DMS114 treated with DMSO at 0.1 percent for 48 hours (cell line): ENCODE data around the gene ORMDL3.
A peak's percentile ranks its signal among the peaks of the same experiment; 100 is the strongest.
"Not testable (repeated sequence)": the region's sequence is repeated elsewhere in the genome, so short reads cannot be mapped to it uniquely, and the experiment has no call there.

Experiments
- DNase-seq: peaks from one replicate; lab custom pipeline; 2025; ENCODE audit not compliant: unreplicated experiment; lab: John Stamatoyannopoulos, UW

Gene ORMDL3

DNA sequence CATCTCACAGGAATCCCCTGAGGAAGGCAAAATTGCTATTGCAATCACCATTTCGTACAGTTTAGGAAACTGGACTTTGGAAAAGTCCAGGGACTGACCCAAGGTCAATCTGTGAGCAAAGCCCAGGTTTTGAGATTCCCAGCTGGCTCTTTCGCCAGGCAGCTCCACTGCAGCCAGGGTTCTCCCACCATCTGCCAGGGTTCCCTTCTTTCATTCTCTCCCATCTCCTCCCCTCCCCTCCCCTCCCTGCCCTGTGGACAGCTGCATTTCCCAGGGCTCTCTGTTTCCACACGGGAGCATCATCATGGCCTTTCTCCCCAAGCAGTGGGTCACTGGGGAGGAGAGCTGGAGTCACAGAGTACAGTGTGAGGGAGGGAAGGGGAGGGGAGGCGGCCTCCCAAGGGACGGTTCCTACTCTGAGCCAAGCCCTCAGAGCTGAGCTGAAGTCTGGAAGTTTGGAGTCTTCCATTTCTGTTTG is 23.5 kb upstream of the ORMDL3 start:
- DNase-seq: no peak

DNA sequence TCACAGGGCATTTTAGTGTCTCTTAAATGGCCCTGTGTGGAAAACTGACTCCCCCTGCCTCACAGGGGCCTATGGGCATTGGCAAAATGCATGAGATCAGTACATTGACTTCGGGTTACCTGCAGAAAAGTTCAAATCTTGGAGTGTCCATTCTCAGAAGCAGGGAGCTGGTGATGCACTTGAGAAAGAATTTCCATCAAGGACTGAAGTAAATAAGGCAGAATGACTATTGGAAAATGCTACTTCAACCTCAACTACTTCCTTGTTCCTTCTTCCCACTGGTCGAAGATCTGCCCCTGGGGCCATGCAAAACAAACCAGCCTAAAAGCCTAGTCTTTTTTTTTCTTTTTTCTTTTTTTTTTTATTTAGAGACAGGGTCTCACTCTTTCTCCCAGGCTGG is 21.6 kb upstream of the ORMDL3 start:
- DNase-seq: no peak

DNA sequence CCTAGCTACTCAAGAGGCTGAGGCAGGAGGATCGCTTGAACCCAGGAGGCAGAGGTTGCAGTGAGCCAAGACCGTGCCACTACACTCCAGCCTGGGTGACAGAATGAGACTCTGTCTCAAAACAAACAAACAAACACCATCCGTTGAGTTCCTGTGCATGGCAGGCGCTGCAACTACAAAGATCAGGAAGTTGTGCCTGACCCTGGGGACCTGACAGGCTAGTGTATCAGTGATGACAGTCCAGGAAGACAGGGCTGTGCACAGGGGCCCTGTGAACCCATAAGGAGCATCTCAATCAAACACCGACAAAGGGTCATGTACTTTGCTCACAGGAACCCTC is 21.1 kb upstream of the ORMDL3 start:
- not testable (repeated sequence) for DNase-seq

DNA sequence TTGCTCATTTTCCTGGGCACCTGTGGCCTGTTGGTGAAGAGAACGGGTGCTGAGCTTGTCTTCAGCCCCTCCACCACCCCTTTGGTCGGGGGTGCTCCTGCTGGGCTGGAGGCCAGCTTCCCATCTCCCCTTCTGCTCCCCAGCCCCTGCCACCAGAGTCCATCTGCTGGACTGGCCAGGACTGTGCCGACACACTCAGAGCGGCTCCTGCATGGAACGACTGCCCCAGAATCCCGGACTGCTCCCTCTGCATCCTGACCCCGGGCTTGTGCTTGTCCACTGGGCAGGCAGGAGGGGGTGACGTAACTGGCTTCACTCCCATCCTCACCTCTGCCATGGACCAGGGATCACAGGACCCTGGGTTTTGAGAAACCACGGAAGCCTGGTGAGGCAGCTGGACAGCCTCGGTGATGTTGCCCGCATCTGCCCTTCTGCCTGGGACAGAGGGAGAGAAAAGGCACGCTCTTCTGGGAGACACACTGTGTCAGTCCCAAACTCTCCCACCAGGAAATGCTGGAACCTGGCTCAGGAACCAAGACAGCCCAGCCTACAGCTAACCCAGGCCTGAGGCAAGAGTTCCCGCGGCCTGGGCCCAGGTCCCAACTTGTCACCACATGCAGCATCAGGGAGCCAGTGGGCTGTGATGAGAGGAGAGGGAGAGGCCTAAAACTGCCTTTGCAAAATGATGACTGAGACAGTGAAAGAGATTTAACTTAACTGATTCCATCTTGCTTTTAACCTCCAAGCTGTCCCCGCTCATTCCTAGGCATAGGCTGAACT is 19.3 kb upstream of the ORMDL3 start:
- no peak for DNase-seq

DNA sequence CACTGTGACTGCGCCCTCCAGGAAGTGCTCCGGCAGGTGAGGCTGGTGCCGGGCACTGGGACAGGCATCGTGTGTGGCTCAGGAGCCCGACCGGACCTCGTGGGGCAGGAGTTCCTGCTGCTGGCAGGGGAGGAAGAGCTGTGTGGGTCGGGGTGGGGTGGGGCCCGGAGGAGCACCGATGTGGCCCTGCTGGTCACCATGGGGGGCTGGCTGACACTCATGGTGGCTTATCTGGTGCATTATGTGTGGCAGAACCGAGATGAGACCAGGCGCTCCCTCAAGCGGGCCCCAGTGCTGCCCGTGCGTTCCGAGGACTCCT is 17.0 kb upstream of the ORMDL3 start:
- no peak for DNase-seq

DNA sequence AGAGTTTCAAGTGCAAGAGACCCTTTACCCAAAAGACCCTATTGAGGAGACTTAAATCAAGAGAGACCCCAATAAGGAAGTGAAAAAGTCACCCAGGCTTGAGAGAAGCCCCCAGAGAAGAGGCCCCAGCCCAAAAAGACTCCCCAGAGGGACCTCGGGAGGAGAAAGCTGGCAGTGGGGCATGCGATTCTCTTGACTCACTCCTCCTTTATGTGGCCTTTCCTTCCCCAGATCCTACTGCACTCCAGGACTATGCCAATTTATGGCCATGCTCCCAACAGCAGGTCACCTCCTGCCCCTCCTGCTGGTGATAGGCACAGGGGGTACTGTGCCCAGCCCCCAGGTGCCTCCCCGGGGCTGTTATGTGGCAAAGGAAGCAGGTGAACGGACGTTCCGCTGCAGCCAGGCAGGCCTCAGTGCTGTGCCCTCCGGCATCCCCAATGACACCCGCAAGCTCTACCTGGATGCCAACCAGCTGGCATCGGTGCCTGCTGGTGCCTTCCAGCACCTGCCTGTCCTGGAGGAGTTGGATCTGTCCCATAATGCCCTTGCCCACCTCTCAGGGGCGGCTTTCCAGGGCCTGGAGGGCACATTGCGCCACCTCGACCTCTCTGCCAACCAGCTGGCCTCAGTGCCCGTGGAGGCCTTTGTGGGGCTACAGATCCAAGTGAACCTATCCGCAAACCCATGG is 16.4 kb upstream of the ORMDL3 start:
- no peak for DNase-seq

DNA sequence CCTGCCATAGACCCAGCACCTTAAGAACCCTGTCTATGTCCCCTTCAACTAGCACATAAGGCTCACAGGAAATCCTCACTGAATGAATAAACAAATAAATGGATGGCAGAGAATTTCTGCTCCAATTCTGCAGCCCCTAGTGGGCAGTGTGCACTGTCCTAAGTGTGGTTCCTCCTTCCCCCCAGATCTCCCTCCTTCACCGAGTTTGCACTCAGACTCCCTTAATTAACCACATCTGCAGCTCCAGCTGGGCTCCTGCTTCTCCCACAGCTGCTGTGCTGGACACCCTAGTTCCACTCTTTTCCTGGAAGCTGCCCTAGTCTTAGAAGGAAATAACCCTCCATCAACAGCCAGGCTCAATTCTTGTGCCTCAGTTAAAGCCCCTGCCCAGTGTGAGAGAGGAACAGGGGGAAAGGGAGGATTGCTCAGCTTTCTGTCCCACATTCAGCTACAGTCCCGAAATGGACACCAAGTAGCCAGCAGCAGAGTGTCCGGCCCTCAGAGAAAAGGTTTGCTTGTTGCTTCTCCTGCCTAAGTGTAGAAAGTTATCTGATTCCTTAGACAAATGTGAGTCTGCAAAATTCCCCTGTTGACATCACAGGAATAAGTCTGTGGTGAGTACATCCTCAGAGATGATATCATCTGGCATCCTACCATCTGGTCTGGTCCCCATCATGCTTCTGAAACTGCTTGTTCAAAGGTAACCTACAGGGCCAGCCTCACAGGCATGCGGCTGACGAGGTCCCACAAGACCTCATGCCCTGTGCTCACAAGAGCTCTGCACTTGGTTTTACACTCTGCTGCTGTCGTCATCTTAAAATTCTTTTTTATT is 12.4 kb upstream of the ORMDL3 start:
- DNase-seq: peak; percentile 29

DNA sequence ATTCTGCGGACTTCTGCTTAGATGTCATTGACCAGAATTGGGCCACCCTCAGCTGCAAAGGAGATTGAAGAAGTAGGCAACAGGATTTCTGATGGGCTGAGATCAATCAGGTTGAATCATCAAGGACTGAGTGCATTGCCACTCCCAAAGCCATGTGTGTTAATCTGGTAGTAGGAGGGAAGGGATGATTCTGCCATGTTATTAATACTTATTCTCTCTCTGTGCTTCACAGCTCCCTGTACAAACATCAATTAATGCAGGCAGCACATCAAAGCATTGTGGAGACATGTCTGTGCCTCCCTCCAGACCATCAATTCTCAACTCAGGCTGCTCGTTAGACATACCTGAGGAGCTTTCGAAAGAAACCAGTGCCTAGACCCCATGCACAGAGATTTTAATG is 11.7 kb upstream of the ORMDL3 start:
- DNase-seq: no peak

DNA sequence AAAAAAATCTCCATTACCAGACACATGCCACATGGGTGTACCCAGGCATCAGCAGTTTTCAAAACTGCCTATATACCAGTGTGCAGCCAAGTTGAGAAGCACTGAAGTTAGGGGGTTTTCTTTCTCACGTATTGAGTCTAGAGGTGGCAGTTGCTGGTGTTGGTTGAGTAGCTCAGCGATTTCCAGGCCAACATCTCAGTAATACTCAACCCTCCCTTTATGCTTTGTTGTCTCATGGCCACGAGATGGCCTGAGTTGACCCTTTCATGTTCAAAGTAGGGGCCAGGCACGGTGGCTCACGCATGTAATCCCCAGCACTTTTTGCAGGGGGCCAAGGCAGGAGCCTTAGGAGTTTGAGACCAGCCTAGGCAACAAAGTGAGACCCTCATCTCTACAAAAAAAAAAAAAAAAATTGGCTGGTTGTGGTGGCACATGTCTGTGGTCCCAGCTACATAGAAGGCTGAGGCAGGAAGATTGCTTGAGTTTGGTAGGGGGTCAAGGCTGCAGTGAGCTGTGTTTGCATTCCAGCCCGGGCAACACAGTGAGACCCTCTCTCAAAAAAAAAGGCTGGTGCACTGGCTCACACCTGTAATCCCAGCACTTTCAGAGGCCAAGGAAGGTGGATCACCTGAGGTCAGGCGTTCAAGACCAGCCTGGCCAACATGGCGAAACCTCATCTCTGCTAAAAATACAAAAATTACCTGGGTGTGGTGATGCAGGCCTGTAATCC is 10.9 kb upstream of the ORMDL3 start:
- no peak for DNase-seq

DNA sequence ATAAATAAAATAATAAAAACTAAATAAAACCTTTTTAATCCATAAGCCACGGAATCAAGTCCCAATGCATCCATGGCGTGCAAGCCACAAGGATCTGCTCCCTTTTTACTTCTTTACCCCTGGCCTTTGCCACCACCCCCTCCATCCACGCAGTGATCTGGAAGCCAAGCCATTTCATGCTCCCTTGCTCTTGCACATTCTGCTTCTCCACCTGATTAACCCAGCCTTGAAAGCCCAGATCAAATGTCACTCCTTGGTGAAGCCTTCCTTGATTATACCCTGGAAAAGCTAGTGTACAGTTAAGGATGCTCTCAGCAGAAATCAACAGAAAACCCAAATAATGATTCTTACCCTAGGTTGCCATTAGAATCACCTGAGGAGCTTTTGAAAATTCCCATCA is 10.0 kb upstream of the ORMDL3 start:
- no peak for DNase-seq

DNA sequence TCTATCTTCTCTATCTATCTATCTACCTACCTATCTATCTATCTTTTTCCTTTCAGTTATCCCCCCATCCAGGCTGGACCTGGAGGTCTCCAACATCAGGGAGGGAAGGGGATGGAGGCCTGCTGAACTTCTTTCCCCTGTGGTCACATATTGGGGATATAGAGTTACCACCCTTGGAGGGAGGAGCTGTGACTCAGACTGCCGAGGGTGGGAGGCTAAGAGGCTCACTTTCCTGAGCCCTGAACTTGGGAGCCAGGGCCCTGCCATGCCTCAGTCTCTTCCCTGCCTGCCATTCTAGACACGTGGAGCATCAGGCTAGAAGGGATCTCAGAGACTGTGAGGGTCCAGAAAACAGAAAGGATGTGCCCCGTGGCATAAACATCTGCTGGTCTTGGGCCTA is 8.5 kb upstream of the ORMDL3 start:
- no peak for DNase-seq

DNA sequence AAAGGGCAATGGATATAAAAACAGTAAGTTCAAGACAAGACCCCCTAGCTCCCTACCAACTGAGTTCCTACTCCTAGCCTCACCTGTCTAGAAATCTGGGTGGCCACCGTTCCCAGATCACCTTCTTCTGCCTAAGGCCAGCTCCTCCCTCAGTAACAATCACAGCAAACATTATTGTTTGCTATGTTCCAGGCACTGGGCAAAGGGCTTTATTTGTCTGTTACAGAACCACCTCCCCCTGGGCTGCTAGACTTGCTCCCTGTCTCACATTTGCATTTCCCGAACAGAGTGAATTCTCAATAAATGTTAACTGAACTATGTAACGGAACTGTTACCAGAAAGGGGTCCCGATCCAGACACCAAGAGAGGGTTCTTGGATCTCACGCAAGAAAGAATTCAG is 6.9 kb upstream of the ORMDL3 start:
- DNase-seq: no peak

DNA sequence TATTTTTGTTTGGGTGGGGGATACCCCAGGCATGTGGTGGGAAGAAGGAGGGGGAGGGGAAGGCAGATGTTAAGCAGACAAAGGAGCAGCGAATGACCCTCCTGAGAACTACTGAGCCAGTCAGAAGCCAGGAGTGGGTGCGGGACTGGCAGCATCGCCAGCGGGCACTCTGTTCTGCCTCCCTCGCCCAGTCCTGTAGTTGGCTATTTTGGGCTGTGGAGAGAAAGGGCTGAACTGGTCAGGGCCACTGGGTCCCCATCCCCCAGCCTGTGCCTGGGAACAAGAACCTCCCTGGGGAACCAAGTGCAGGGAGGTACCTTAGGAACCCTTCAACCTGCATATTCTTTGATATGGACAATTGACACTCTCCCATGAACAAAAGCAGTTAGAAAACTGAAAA is 6.5 kb upstream of the ORMDL3 start:
- no peak for DNase-seq

DNA sequence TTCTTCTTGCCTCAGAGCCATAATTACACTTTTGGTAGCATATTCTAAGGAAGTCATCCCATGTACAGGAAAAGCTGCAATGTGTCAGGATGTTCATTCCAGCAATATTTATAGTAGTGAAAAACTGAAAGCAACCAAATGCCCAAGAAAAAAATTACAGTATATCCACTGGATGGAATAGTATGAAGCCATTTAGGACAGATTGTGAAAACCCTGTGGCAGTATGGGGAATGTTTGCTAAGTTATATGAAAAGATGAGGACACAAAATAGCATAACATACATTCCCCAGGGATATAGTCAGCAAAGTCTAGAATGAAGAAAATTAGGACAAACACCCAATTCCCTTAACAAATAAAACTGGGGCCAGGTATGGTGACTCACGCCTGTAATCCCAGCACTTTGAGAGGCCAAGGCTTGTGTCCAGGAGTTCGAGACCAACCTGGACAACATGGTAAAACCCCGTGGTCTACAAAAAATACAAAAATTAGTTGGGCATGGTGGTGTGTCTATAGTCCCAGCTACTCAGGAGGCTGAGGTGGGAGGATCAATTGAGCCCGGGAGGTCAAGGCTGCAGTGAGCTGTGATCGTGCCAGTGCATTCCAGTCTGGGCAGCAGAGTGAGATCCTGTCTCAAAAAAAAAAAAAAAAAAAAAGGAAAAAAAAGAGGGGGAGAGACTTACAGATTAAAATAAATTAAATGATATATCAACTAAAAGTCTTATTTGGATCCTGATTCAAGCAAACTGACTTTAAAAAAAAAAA is 2.4 kb upstream of the ORMDL3 start:
- no peak for DNase-seq

DNA sequence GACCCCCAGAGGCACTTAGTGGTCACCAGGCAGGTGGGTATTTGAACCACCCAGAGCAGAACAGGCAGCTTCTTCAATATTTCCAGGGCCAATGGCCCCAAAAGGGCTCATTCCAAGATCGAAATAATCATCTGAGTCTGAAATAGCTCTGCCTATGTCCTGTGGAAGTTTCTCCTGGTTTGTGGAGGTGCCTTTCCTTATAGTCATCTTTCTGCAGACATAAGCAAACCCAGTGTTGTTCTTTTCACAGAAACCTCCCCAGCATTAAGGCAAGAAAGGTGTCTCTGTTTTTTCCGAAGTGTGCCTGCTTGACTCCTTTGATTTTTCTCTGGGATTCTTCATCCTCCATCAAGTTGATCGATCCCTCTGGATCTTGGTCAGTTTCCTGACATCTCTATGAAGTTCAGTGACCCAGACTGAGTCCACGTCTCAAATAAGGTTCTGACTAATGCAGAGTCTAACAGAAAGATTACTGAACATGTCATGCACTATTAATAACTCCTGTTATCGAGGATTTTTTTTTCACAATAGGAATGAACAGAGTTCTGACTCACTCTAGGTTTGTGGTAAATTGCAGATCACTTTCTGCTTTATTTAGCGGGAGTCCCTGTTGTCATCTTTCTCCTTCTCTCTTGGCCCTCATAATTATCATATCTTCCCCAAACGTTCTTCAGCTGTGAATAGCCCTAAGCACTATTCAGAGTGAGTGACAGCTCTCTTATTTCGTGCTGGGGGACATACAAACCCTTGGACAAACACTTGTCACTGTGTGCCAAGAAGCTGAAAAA is 1.7 kb upstream of the ORMDL3 start:
- no peak for DNase-seq

DNA sequence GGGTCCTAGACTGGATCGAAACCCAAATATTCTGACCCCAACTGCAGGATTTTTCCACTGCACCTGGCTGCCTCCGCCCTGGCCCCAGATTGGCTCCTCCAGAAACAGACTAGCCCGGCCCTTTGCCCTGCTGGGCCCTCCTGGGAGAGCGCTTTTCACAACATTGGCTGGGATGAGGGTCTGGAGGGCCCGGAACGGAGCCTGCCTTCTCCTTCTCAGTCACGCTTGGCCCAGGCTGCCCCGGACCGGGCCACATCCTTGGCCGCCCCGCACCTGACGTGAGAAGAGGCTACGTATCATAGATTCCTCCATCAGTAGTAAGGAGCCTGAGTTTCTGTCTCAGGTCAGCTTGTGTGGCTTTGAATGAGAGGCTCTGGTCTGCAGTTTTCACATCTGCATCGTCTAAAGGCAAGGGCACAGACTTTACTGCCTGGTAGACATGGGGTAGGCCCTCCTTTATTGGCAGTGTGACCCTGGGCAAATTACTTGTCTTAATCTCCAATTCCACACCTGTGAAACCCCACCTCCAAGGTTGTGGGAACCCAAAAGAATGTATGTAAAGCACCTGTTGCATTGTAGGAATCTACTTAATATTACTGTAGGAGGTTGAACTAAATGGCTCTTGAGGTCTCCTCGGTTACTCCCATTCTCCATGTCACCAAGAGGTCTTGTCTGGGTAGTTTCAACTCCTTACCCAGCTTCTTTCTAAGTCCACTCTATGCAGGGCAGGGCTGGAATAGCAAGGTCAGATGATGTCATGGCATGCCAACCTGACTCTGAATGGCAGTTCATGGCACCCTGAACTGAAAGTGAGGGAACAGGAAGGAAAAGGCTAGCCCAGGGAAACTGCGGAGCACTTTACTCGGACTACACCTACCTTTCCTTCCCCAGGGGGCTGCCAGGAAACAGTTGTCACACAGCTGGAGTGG is 792 bp upstream of the ORMDL3 start:
- no peak for DNase-seq

DNA sequence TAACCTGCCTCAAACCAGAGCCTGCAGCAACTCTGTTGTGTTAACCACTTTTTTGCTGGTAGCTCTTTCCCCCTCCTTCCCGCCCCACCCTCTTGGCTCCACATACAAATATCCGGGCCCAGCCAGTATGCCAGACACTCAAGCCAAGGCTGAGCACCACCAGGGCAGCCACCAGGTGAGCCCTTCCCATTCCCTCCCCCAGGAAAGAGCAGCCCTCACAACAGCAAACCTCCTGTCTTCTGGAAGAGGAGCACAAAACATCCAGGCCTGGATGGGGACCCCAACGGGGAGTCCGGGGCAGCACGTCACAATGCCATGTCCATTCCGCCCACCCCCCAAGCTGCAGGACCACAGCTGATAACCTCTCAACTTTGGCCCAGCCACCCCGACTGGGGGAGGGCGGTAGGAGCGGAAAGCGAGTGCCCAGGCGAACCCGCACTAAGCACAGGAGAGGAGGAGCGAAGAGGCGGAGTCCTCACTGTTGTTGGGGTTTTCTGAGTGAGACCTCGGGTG is 757 bp downstream of the ORMDL3 start:
- DNase-seq: no peak

DNA sequence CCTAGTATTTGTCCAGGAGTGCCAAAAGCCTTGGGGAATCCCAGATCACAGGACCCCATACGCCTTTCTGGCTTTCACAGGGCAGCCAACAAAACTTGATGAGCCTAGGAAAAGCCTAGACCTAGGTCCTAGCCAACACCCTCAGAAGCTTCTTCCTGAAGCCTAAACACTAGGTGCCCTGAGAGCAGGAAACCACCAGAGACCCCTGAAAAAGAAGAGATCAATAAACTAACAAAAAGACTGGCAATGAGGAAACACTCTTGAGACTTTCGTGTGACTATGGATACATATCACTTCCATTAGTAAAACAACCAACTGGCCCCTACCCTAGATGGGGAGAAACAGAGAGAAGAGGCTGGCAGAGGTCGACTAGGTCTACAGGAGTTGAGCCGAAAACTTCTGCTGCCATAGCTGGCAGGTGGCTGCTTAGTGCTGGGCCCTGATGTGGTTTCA is 1.2 kb downstream of the ORMDL3 start:
- no peak for DNase-seq
